ENCODE measurements around the gene TAOK1. TPM values are rescaled to one million over a fixed set of nuclear protein-coding genes. Genes with fewer than 3 reads are reported as not detected.
A peak's percentile ranks its signal among the peaks of the same experiment; 100 is the strongest.

The TAOK1 gene
- total and polyA plus RNA-seq, 2 of the 13 experiments (the other 11 are each of a cell fraction or from before 2014, with no cell fraction given): 14.1 to 23.0 TPM

DNA sequence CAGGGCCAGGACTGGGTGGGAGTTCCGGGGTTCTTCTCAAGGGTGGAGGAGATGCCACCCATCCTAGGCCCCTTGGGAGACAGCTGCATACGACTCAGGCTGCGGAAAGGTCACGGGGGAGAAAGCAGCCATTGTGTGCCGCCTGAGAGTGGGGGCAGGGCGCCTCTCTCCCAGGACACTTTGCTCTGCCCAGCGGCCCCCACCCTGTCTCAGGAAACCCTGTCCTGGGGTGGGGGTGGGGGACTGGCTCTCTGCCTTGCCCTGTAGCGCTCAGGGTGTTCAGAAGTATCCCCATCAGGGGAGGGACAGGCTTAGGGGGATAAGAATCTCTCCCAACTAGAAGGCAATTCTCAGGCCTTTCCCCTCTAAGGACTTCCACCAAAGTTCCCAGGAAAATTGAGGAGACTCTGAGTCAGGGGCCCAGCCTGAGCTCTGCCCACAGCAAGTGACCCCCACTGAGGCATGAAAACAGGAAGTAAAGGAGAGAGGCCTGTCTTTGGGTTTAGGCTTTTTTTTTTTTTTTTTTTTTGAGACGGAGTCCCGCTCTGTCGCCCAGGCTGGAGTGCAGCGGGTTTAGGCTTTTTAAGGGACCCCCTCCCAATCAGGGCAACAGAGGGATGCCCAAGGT lies 194.4 kb downstream of the TAOK1 start (continued):
- TF ChIP-seq, protein P1, sequence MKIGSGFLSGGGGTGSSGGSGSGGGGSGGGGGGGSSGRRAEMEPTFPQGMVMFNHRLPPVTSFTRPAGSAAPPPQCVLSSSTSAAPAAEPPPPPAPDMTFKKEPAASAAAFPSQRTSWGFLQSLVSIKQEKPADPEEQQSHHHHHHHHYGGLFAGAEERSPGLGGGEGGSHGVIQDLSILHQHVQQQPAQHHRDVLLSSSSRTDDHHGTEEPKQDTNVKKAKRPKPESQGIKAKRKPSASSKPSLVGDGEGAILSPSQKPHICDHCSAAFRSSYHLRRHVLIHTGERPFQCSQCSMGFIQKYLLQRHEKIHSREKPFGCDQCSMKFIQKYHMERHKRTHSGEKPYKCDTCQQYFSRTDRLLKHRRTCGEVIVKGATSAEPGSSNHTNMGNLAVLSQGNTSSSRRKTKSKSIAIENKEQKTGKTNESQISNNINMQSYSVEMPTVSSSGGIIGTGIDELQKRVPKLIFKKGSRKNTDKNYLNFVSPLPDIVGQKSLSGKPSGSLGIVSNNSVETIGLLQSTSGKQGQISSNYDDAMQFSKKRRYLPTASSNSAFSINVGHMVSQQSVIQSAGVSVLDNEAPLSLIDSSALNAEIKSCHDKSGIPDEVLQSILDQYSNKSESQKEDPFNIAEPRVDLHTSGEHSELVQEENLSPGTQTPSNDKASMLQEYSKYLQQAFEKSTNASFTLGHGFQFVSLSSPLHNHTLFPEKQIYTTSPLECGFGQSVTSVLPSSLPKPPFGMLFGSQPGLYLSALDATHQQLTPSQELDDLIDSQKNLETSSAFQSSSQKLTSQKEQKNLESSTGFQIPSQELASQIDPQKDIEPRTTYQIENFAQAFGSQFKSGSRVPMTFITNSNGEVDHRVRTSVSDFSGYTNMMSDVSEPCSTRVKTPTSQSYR (CRISPR knock-in tag; IDR thresholded peaks at IDR 0.05; ENCODE audit: borderline replicate concordance): peak; percentile 78
- TF ChIP-seq HNRNPK (IDR thresholded peaks at IDR 0.05; ENCODE audit: low read depth, low read length, poor library complexity, severe bottlenecking) (no peak), ZFP36L2 (CRISPR knock-in tag; IDR thresholded peaks at IDR 0.05) (no peak), CHCHD3 (CRISPR knock-in tag; IDR thresholded peaks at IDR 0.05) (no peak), ZNF121 (CRISPR knock-in tag; IDR thresholded peaks at IDR 0.05) (no peak), SUZ12 (IDR thresholded peaks at IDR 0.05; ENCODE audit: low read depth, low read length) (no peak), MAFF (IDR thresholded peaks at IDR 0.05; ENCODE audit: low read depth, low read length) (no peak), HNRNPL (IDR thresholded peaks at IDR 0.05; ENCODE audit: low read depth, low read length) (0 out of 2 replicates have a peak, but pooled peaks have one; percentile 29), DR1 (CRISPR knock-in tag; IDR thresholded peaks at IDR 0.05) (no peak)
- TF ChIP-seq, protein P2, sequence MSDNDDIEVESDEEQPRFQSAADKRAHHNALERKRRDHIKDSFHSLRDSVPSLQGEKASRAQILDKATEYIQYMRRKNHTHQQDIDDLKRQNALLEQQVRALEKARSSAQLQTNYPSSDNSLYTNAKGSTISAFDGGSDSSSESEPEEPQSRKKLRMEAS (IDR thresholded peaks at IDR 0.05): no peak
- TF ChIP-seq, protein P3, sequence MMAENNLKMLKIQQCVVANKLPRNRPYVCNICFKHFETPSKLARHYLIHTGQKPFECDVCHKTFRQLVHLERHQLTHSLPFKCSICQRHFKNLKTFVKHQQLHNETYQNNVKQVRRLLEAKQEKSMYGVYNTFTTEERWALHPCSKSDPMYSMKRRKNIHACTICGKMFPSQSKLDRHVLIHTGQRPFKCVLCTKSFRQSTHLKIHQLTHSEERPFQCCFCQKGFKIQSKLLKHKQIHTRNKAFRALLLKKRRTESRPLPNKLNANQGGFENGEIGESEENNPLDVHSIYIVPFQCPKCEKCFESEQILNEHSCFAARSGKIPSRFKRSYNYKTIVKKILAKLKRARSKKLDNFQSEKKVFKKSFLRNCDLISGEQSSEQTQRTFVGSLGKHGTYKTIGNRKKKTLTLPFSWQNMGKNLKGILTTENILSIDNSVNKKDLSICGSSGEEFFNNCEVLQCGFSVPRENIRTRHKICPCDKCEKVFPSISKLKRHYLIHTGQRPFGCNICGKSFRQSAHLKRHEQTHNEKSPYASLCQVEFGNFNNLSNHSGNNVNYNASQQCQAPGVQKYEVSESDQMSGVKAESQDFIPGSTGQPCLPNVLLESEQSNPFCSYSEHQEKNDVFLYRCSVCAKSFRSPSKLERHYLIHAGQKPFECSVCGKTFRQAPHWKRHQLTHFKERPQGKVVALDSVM (CRISPR knock-in tag; IDR thresholded peaks at IDR 0.05): no peak
- TF ChIP-seq, protein P4, sequence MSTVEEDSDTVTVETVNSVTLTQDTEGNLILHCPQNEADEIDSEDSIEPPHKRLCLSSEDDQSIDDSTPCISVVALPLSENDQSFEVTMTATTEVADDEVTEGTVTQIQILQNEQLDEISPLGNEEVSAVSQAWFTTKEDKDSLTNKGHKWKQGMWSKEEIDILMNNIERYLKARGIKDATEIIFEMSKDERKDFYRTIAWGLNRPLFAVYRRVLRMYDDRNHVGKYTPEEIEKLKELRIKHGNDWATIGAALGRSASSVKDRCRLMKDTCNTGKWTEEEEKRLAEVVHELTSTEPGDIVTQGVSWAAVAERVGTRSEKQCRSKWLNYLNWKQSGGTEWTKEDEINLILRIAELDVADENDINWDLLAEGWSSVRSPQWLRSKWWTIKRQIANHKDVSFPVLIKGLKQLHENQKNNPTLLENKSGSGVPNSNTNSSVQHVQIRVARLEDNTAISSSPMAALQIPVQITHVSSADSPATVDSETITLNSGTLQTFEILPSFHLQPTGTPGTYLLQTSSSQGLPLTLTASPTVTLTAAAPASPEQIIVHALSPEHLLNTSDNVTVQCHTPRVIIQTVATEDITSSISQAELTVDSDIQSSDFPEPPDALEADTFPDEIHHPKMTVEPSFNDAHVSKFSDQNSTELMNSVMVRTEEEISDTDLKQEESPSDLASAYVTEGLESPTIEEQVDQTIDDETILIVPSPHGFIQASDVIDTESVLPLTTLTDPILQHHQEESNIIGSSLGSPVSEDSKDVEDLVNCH (CRISPR knock-in tag; IDR thresholded peaks at IDR 0.05): no peak

Measured in HepG2 (cell line).